ENCODE results near the gene NEDD8.

Gene NEDD8

GRCh38 chr14:24240110-24240918 is 8.1 kb upstream of the NEDD8 start:
- POLR2A ChIA-PET, result interaction anchor here (0.9 kb wide), 1 partner anchor 31 kb away, joined by 3 read pairs; the partner anchor contains the start of gene RABGGTA

GRCh38 chr14:24238527-24239037 is 6.4 kb upstream of the NEDD8 start:
- no peak for TF ChIP-seq ZNF785 (tag by site-specific recombination; IDR thresholded peaks at IDR 0.05)
- TF ChIP-seq PRDM10 (tag by site-specific recombination; IDR thresholded peaks at IDR 0.05), result peak; percentile 86
- H3K4me1 ChIP-seq (ENCODE audit: control insufficient read depth, insufficient read depth, low read length), result peaks cover 2% of the 10 kb centered on the region; the same call in 1 of the 2 replicates
- no peak overlapping the region for H3K27ac ChIP-seq (ENCODE audit: extremely low read depth, low read depth, low read length)
- H3K36me3 ChIP-seq (ENCODE audit: control insufficient read depth in 2 of 2, insufficient read depth in 1 of 2, low read length in 2 of 2), result peaks cover 13 to 74% of the 10 kb centered on the region in 2 experiments; a peak in 2 of 3 replicates
- CTCF ChIA-PET, result interaction anchor here (0.6 to 2.4 kb wide), 5 partner anchors 42 to 193 kb away, joined by 5 to 15 read pairs (median 5); partner anchors contain the start of genes CIDEB, DHRS1 and NOP9
- no peaks in the 10 kb centered on the region for H3K9me3 ChIP-seq (ENCODE audit: control insufficient read depth, insufficient read depth, low read depth, low read length)
- no peak overlapping the region for H3K4me3 ChIP-seq (ENCODE audit: low read depth, low read length)
- POLR2A ChIA-PET, result interaction anchor here (0.8 to 1.7 kb wide), 4 partner anchors 23 to 97 kb away, joined by 3 to 6 read pairs (median 4); partner anchors contain the start of genes EMC9, MDP1 and RABGGTA

More at GRCh38 chr14:24240110-24240918, 8.1 kb upstream of the NEDD8 start:
- TF ChIP-seq GLIS1 (tag by site-specific recombination; IDR thresholded peaks at IDR 0.05), result peak; percentile 67; the same call in 1 of the 2 replicates
- no peak for TF ChIP-seq BCL11B (tag by site-specific recombination; IDR thresholded peaks at IDR 0.05; ENCODE audit: low read depth)
- CTCF ChIA-PET, result interaction anchor here (0.6 to 7.2 kb wide), 6 partner anchors 32 to 191 kb away, joined by 3 to 133 read pairs (median 24); partner anchors contain the start of genes CBLN3, CIDEB, DHRS1 and KHNYN
- H3K4me3 ChIP-seq (ENCODE audit: low read depth, low read length), result no peak overlapping the region
- H3K9me3 ChIP-seq (ENCODE audit: control insufficient read depth, insufficient read depth, low read depth, low read length), result no peaks in the 10 kb centered on the region
- peaks cover 13 to 61% of the 10 kb centered on the region in 2 experiments; a peak in 2 of 3 replicates for H3K36me3 ChIP-seq (ENCODE audit: control insufficient read depth in 2 of 2, insufficient read depth in 1 of 2, low read length in 2 of 2)
- no peak overlapping the region for H3K27ac ChIP-seq (ENCODE audit: extremely low read depth, low read depth, low read length)
- H3K4me1 ChIP-seq (ENCODE audit: control insufficient read depth, insufficient read depth, low read length), result no peaks in the 10 kb centered on the region

- H3K4me3 ChIP-seq (ENCODE audit: low read depth, low read length), result no peak overlapping the region
- H3K36me3 ChIP-seq (ENCODE audit: control insufficient read depth in 2 of 2, insufficient read depth in 1 of 2, low read length in 2 of 2), result peaks cover 13 to 74% of the 10 kb centered on the region in 2 experiments; a peak in 2 of 3 replicates
- peaks cover 7% of the 10 kb centered on the region for H3K4me1 ChIP-seq (ENCODE audit: control insufficient read depth, insufficient read depth, low read length)
- CTCF ChIA-PET, result interaction anchor here (1.3 to 2.4 kb wide), 3 partner anchors 59 to 70 kb away, joined by 5 to 15 read pairs (median 6); partner anchors contain the start of genes CIDEB, DHRS1 and NOP9
- H3K27ac ChIP-seq (ENCODE audit: extremely low read depth, low read depth, low read length), result no peak overlapping the region
- no peaks in the 10 kb centered on the region for H3K9me3 ChIP-seq (ENCODE audit: control insufficient read depth, insufficient read depth, low read depth, low read length)
- POLR2A ChIA-PET, result interaction anchor here (0.5 to 1.7 kb wide), 4 partner anchors 9 to 97 kb away, joined by 3 to 6 read pairs (median 4); partner anchors contain the start of genes EMC9, MDP1 and RABGGTA
- TF ChIP-seq SALL2 (tag by site-specific recombination; IDR thresholded peaks at IDR 0.05; ENCODE audit: borderline replicate concordance) (no peak), ZNF610 (tag by site-specific recombination; IDR thresholded peaks at IDR 0.05; ENCODE audit: borderline replicate concordance) (no peak), REST (tag by site-specific recombination; IDR thresholded peaks at IDR 0.05) (no peak), REPIN1 (tag by site-specific recombination; IDR thresholded peaks at IDR 0.05; ENCODE audit: low read depth) (no peak), ZNF585B (tag by site-specific recombination; IDR thresholded peaks at IDR 0.05) (no peak), HOXC10 (CRISPR knock-in tag; IDR thresholded peaks at IDR 0.05) (no peak), KLF8 (tag by site-specific recombination; IDR thresholded peaks at IDR 0.05) (no peak), KLF17 (tag by site-specific recombination; IDR thresholded peaks at IDR 0.05) (no peak), ZNF350 (tag by site-specific recombination; IDR thresholded peaks at IDR 0.05) (no peak), ZNF280C (tag by site-specific recombination; IDR thresholded peaks at IDR 0.05) (no peak), ZNF112 (tag by site-specific recombination; IDR thresholded peaks at IDR 0.05) (no peak), ZFHX2 (tag by site-specific recombination; conservative IDR thresholded peaks at IDR 0.05) (no peak), PRDM1 (tag by site-specific recombination; IDR thresholded peaks at IDR 0.05) (no peak)
Observed at GRCh38 chr14:24238123-24238522, 6.0 kb upstream of the NEDD8 start.

Measured in HEK293 (cell line).